GM12891 (cell line): ENCODE data around the gene DAB1.

Source experiments
- DNase-seq: peaks from one replicate; pipeline ENCODE4 v3.0.0; 2011; ENCODE audit warnings: low spot score; ENCODE audit not compliant: insufficient read length
- FAIRE-seq: peaks from 2 replicates; lab custom pipeline; 2011; peaks lifted over from hg19 to GRCh38; lab: Jason Lieb, UNC
- PAX5 ChIP-seq: IDR thresholded peaks from 2 replicates; pipeline ENCODE4 v1.6.1; 2011; ENCODE audit warnings: low read length, moderate library complexity, mild to moderate bottlenecking; ENCODE audit not compliant: insufficient read depth, severe bottlenecking
- POLR2A ChIP-seq: IDR thresholded peaks from 2 replicates; pipeline ENCODE4 v1.6.1; 2011; ENCODE audit warnings: low read depth, low read length, control low read depth
- POLR2AphosphoS5 ChIP-seq: IDR thresholded peaks from 2 replicates; pipeline ENCODE4 v1.6.1; 2011; ENCODE audit warnings: low read depth, low read length, control low read depth
- POU2F2 ChIP-seq: IDR thresholded peaks from 2 replicates; pipeline ENCODE4 v1.6.1; 2011; ENCODE audit warnings: low read depth, mild to moderate bottlenecking, control low read depth, low read length, moderate library complexity
- SPI1 ChIP-seq: IDR thresholded peaks from 2 replicates; pipeline ENCODE4 v1.6.1; 2011; ENCODE audit warnings: low read depth, low read length, control low read depth
- TAF1 ChIP-seq: IDR thresholded peaks from 2 replicates; pipeline ENCODE4 v1.6.1; 2011; ENCODE audit warnings: low read depth, low read length, control low read depth

Gene DAB1

DNA sequence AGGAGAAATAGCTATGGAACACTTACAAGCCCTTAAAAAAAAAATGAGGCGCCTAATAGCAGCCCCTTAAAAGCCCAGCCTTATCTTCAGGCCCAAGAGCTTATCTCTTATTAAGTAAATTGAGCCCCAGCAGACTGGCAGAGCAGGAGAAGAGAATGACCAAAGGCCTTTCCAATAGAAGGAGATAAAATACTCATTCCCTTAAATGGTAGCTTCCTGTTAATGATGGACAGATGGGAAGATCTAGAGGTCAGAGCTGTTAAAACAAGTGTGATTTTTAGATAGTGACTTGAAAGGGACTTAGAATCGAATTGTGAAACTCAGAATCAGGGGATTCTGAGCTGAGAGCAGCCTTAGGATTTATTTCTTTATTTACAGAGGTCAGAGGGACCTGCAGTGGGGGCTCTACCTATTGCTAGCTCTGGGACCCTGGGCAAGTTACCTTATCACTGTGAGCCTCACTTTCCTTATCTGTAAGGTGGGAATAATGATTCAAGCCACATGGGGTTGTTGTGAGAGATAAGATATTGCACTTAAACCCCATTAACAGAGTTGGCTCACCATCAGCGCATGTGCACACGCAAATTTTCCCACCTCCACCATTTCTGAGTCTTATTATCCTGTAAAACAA is 356.8 kb downstream of the DAB1 start:
- TF ChIP-seq SPI1, result no peak
- no peak for TF ChIP-seq PAX5
- FAIRE-seq (no peak), DNase-seq (no peak)

DNA sequence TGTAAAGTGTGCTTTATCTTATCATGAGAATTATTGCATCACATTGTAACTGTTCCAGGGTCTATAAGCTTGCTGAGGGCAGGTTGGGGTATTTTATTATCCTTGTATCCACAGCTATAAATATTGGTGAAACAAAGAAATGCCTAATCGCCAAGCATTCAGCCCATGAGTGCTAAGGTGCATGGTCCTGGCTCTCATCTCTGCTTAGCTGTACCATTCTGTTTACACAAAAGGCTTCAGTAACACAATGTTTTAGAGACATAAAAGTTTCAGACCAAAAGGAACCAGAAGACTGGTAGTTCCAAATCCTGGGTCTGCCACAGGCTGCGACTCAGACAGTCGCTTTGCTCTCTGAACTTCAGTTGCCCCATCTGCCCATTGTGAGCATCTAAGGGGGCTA is 358.4 kb downstream of the DAB1 start:
- no peak for DNase-seq
- TF ChIP-seq POLR2AphosphoS5, result no peak
- no peak for TF ChIP-seq TAF1
- TF ChIP-seq SPI1, result no peak
- TF ChIP-seq PAX5, result no peak
- TF ChIP-seq POU2F2, result no peak
- no peak for TF ChIP-seq POLR2A
- FAIRE-seq, result no peak

DNA sequence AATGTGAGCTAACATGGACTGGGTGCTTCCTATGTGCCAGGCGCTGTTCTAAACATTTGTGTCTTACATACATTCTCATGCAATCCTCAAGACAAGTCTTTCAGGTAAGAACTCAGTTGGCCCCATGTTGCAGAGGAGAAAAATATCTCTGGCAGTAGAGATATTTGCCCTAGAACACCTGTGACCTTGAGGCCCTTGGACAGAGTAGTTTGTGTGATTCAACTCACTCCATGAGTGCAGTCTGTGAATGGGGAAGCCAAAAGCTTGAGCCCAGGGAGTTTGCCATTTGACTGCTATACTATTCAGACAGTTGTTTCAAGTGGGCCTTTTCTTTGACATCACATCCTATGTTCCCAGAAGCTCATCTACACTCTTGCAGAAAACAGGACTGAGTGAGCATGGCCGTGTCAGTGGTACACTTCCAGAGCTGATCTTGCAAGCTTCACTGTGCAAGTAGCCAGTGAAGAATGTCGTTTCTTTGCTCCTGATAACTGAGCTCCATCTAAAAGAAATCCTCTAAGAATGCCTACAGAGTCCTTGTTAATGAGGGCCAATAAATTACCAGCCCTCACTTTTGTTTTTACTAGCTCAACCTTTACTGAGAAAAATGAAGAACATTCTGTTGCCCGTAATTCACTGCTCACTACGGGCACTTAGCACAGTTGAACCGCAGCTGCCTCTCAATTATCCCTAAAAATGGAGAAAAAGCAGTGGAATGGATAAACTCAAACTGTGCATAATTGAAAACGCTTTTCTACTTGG is 359.3 kb downstream of the DAB1 start:
- TF ChIP-seq SPI1 (no peak), TAF1 (no peak), POLR2A (no peak), POU2F2 (no peak)
- FAIRE-seq (no peak), DNase-seq (no peak)

DNA sequence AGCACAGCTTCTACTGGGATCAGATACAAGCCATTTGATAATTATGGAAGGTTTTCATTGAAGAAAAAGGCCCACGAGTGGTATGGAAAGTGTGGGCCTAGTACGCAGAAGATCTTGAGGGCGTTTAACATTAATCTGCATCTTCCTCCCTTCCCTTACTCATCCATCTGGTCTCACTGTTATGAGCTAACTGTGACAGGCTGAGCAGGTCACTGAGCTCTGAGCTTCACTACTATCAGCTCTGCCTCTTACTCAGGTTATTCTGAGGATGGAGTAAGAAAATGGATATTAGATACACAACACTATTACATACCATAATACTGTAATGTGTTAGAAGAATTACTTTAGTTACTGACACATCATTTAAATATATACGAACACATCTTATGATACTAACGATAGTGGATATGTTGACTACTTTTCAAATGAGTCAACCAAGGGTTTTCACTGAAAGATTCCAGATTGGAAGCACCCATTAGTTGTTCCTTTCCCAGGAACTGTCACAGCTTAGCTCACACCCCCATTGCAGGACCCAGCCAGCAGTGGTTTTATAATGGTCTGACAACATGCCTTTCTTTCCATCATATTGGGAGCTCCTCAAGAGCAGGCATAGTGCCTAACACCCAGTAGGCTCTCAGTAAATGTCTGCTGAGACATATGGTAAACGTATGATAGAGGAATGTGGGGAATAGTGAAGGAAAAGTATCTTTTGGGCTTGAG is 360.3 kb downstream of the DAB1 start:
- FAIRE-seq, result no peak
- TF ChIP-seq POLR2AphosphoS5 (no peak), PAX5 (no peak), POLR2A (no peak), POU2F2 (no peak), TAF1 (no peak), SPI1 (no peak)
- no peak for DNase-seq

DNA sequence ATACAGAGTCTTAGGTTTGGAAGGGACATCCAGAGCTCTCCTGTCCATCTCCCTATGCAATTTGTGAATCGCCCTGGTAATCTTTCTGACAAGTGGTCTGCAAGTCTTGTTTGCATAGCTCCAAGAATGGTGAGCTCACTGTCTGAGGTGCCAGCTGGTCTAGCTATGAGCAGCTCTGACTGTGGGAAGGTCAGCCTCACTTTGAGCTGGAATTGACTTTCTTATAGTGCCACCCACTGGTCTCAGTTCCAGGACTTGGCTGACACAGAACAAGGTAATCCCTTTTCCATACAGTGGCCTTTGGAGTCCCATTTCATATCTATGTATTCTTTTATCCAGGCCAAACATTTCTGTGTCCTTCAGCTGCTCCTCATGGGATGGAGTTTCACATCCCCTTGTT is 362.5 kb downstream of the DAB1 start:
- DNase-seq (no peak), FAIRE-seq (no peak)
- no peak for TF ChIP-seq POLR2A

DNA sequence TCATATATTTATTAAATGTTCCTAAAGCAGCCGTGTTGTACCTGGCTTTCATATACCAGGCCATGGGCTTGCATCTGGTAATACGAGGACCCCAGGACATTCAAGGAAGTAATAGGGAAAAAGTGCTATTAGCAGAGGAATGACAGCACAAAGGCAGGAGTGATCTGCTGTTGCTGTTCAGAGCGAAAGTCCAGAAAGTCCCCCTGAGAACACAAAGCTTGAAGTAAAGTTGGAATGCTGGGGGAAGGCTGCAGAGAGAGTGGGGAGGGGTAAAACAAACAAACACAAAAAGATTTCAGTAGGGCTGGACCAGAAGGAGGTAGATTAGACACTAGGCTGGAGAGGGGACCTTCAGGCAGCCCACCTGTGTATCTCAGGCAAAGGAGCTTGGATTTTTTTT is 363.4 kb downstream of the DAB1 start:
- TF ChIP-seq SPI1 (no peak), POU2F2 (no peak), TAF1 (no peak), POLR2AphosphoS5 (no peak), POLR2A (no peak), PAX5 (no peak)
- no peak for FAIRE-seq

DNA sequence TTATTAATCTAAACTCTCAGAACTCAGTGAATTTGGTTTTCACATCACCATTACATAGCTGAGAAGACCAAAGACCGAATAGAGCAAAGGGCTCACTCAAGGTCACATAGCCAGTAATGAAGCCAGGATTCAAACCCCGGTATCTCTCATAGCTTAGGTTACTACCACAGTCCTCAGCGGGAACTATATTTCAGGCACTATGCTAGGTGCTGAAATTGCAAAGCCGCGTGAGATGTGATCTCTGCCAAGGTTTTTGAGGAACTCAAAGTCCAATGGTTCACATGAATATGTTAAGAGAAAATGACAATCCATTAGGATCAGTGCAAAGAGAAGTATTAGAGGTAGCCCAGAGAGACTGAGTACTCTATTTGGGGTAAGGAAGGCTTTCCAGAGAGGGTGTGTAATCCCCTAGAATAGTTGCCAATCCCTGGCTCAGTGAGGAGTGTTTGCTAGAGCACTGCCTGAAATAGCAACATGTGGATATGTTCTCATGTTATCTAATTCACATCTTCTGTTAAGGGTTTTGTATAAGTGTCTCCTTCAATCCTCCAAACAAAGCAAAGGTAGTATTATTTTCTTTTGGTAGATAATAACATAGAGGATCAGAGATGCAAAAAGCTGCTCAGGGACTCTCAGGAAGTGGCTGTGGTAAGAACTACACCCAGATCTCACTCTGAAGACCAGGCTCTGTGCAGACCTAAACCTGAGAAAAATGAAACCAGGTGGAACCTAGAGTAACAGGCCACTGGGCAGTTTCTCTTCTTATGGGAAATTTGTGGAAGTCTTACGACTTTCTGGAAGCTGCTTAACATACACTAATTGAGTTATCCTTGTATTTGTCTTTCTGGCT is 365.0 kb downstream of the DAB1 start:
- no peak for TF ChIP-seq POLR2AphosphoS5
- no peak for TF ChIP-seq SPI1
- TF ChIP-seq TAF1, result no peak
- no peak for TF ChIP-seq PAX5
- no peak for TF ChIP-seq POLR2A
- no peak for TF ChIP-seq POU2F2
- FAIRE-seq (no peak), DNase-seq (no peak)

More for the DNA sequence above, 363.4 kb downstream of the DAB1 start:
- DNase-seq, result no peak

DNA sequence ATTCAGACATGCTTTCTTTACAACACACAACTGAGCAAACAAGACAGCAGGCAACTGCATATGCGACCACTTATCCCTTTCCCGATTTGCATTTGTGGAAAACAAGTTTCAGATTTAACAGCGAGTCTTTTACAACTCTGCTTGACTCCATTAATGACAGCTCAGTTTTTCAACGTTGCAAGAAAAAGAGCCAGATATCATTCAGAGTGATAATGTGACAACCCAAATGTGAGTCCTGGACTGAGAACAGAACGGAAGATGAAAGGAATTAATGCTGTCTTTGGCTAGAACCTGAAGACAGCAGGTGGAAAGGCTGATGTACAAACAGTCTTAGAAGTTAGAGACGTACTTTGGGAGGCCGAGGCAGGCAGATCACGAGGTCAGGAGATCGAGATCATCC is 375.0 kb downstream of the DAB1 start:
- TF ChIP-seq POLR2AphosphoS5, result no peak
- TF ChIP-seq POLR2A, result no peak
- DNase-seq (no peak), FAIRE-seq (no peak)

DNA sequence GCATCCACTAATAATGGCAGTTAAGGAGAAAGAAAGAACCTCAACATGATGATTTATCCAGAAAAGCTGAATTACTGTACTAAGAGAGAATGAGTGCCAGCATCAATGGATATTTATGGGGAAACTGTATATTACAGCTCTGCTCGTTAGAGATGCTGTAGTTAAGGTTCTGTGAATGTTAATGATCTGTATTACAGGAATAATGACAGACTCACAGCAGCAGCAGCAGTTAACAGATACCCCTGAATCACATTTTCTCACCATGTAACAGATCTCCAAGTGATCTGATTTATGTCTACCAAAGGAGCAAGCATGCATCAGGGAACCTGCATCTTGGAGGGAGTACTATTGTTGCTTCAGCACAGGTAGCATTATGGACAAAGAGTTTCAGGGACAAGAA is 377.4 kb downstream of the DAB1 start:
- TF ChIP-seq POLR2AphosphoS5 (no peak), TAF1 (no peak), SPI1 (no peak), POU2F2 (no peak), POLR2A (no peak), PAX5 (no peak)
- FAIRE-seq (no peak), DNase-seq (no peak)
